Muscle of arm (tissue), 12 donors: ENCODE measurements around the gene TFB1M. TPM values are rescaled to one million over a fixed set of nuclear protein-coding genes. Genes with fewer than 3 reads are reported as not detected.
A peak's percentile ranks its signal among the peaks of the same experiment; 100 is the strongest.
"Not testable (repeated sequence)": the region's sequence is repeated elsewhere in the genome, so short reads cannot be mapped to it uniquely, and the experiment has no call there.

Experiments used
- DNase-seq: peaks from one replicate; pipeline ENCODE4 v3.0.0-alpha.2; 2013
- polyA plus RNA-seq, 12 donors: library from polyadenylated mRNA; unstranded; fragments of 120-200 nt; gene quantifications; one replicate each; pipeline ENCODE4 v1.2.1, GENCODE V29; 2013; ENCODE audit not compliant: insufficient read length in 12 of 12

The TFB1M gene
- polyA plus RNA-seq, 12 donors: 10.6 to 18.1 (median 12.8) TPM; not detected in 1

DNA sequence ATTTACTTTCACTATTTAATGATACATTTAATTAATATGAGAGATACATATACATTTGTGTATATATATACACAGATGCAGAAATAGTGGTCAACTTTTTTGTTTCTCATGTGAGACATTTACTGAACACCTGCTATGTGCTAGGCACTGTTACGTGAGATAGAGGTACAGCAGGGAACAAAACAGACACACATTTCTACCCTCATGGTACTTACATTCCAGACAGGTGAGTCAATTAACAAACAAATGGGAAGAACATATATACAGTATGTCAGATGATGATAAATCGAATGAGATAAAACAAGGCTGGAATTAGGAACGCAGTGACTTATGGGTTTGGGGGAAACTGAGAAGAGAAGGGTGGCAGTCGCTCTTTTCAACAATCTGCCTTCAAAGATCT lies 5.1 kb downstream of the TFB1M start:
- DNase-seq: no peak

DNA sequence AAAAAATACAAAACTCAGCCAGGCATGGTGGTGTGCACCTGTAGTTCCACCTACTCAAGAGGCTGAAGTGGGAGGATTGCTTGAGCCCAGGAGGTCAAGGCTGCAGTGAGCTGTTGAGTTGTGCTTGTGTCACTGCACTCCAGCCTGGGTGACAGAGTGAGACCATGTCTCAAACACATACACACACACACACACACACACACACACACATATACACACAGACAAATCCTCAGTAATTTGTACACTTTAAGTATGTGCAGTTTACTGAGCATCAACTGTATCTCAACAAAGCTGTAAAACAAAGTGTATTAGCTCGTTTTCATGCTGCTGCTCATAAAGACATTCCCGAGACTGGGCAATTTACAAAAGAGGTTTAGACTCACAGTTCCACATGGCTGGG lies 7.3 kb downstream of the TFB1M start:
- DNase-seq: no peak

GRCh38 chr6:155303361-155303870 lies 10.9 kb downstream of the TFB1M start:
- no peak for DNase-seq

- no peak for DNase-seq
Observed at GRCh38 chr6:155301867-155302266, 12.4 kb downstream of the TFB1M start.

- DNase-seq: no peak
Observed at GRCh38 chr6:155297669-155298068, 16.6 kb downstream of the TFB1M start.

DNA sequence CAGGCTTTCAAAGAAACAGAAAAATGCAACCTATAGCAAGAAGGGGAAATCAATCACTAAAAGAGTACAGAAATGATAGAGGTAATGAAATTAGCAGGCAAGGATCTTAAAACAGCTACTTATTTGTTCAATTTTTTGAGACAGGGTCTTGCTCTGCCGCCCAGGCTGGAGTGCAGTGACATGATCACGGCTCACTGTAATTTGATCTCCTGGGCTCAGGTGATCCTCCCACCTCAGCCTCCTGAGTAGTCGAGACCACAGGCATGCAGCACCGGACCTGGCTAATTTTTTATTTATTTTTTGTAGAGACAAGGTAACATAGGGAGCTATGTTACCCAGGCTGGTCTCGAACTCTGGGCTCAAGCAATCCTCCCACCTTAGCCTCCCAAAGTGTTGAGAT lies 21.6 kb downstream of the TFB1M start:
- no peak for DNase-seq

DNA sequence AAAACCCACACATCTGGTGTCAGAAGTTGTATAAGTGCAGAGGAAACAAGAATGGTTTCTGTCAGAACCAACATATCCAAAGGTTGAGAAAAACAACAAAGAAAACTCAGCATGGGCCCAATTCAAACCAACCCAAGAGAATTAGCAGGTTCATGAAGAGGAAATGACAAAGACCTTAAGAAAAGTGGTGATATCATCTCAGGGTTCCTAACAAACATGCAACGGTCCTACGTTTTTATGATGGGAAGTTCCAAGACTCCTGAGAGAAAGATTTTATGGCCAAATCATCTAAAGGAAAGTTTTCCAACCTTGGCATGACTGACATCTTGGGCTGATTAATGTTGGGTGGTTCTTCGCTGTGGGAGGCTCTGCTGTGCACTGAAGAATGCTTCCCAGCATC lies 23.0 kb downstream of the TFB1M start:
- no peak for DNase-seq

- no peak for DNase-seq
Observed at GRCh38 chr6:155290491-155290890, 23.8 kb downstream of the TFB1M start.

DNA sequence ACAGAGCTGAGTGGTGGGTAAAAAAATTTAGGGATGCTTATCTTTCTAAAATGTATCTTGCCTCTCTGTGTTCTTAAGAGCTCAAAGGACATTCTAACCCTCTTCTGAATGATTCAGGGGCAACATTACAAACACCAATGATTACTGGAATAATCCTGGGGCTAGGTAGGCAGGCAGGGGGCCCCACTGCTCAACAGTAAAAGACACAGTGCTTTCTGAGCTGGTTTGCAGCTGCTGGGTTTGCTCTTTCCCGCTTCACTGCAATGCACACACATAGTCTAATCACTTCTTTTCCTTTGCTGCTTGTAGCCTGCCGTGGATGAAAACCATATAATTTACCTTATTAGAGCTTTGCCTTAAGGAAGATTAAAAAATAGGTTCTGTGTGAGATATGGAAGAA lies 26.5 kb downstream of the TFB1M start:
- DNase-seq: no peak

DNA sequence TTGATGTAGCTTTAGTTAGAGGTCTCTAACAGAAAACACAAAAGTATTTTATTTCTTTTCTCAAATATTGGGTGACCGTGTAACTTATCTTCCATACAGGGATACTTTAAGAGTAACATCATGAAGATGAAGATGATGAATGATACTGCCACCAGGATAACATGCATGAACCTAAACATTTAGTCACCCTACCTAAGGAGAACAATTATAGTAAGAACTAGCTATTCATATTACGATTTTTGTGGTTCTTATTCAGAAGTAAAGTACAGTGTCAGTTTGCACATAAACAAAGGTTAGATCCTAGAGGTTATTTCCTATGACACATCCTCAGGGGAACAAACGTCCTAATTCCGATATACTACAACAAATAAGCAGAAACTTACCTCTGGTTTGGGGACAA lies 29.5 kb downstream of the TFB1M start:
- no peak for DNase-seq

GRCh38 chr6:155278319-155279049 lies 35.8 kb downstream of the TFB1M start:
- DNase-seq: no peak

GRCh38 chr6:155276638-155277037 lies 37.6 kb downstream of the TFB1M start:
- no peak for DNase-seq

DNA sequence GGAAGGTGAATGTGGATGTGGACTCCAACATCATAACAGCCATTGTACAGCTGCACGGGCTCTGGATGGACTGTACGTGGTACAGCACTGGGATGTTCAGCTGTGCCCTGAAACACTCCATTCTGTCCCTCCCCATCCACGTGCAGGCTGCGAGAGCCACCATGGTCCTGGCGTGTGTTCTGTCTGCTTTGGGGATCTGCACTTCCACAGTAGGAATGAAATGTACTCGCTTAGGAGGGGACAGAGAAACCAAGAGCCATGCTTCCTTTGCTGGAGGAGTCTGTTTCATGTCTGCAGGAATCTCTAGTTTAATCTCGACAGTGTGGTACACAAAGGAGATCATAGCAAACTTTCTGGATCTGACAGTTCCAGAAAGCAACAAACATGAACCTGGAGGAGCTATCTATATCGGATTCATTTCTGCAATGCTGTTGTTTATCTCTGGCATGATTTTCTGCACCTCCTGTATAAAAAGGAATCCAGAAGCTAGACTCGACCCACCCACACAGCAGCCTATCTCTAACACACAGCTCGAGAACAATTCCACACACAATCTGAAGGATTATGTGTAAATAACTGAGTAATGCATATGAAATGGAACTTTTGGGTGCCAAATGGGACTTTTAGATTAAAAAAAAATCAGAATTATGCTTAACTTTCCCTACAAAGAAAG lies 38.3 kb downstream of the TFB1M start:
- no peak for DNase-seq

DNA sequence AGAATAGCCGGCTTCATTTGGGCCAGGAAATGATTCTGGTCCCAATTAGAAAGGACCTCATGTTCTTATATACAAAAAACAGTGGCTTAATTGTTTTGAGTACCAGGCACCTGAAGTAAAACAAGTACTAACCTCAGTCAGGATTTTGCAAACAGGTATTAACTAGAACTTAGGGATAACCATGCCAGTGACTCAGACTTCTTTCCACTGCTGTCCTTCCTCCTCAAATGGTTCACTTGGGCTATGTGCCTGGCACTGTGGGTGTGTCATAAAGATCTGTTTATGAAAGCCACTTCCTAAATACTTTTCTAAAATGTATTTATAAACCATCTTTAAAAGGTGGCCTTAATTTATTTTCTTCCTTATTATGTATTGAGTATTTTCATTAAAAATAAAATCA lies 39.8 kb downstream of the TFB1M start:
- no peak for DNase-seq

GRCh38 chr6:155274106-155274505 lies 40.2 kb downstream of the TFB1M start:
- DNase-seq: no peak

DNA sequence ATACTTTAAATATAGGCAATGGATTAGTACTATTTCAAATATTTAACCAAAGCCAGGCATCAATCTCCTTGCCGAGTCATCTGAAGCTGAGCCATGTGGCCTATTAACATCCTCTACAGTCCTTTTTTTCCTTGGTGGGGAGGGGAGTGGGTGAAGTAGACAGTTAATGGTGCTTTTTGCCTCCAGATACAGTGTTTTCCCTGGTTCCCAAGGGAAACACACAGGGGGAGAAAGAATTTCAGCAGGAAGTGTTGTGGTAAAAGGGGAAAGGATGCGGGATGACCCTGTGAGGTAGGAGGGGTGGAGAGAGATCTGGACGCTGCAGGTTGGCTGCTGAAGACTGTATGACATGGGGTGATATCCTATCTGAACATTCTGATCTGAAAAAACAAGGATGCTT lies 40.9 kb downstream of the TFB1M start:
- DNase-seq: peak; percentile 11

- peak; percentile 59 for DNase-seq
Observed at GRCh38 chr6:155272353-155273232, 41.7 kb downstream of the TFB1M start.

- no peak for DNase-seq
Observed at GRCh38 chr6:155271145-155271544, 43.1 kb downstream of the TFB1M start.

- DNase-seq: no peak
Observed at GRCh38 chr6:155270561-155271091, 43.7 kb downstream of the TFB1M start.

DNA sequence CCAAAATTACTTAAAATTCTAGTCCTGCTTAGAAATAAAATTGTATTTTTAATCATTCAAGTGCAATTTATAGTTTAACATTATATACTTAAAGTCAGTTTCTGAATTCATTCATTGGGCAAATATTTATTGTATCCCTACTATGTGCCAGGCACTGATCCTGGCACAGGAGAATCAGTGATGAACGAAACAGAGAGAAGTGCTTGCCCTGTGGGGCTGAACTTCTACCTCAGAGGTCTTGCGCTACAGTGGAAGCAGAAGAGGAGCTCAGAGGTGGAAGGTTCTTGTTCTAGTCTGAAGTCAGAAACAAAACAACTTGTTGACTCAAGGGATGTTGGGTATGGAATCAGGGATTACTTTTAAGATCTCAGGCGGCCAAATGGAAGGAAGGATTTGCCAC lies 44.5 kb downstream of the TFB1M start:
- no peak for DNase-seq

DNA sequence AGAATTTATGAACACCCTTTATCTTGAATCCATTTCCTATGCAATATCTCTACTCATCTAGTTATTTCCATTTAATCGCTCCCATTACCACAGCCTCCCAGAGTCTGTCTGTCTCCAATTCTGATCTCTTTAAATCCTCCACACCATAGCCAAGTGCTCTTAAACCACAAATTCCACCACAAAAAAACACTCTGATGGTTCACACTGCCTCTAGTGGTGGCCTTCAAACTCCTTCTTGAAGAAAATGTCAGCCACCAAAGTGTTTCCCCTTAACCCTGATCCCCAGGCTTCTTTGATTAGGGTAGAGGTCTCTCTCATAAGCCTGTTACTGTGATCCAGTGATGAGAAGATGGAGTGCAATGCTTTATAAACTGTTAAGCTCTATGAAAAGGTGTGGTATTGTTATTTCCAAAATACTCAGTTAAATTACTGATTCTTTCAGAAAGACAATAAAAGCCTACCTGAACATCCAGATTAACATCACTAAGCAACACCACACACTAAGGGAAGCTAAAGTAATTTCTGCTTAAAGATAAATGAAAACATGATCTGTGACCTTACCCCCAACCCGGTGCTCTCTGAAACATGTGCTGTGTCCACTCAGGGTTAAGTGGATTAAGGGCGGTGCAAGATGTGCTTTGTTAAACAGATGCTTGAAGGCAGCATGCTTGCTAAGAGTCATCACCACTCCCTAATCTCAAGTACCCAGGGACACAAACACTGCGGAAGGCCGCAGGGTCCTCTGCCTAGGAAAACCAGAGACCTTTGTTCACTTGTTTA lies 46.0 kb downstream of the TFB1M start:
- DNase-seq: not testable (repeated sequence)
